GM21360 (cell line): Measurements from ENCODE around the gene KLF5.
"Not testable (repeated sequence)": the region's sequence is repeated elsewhere in the genome, so short reads cannot be mapped to it uniquely, and the experiment has no call there.

Source experiments
- ATAC-seq: cut with Tn5 transposase; IDR thresholded peaks from one replicate; pipeline ENCODE4 v1.9.1; 2021; ENCODE audit warnings: mild to moderate bottlenecking, moderate library complexity; ENCODE audit not compliant: unreplicated experiment

KLF5 gene

DNA sequence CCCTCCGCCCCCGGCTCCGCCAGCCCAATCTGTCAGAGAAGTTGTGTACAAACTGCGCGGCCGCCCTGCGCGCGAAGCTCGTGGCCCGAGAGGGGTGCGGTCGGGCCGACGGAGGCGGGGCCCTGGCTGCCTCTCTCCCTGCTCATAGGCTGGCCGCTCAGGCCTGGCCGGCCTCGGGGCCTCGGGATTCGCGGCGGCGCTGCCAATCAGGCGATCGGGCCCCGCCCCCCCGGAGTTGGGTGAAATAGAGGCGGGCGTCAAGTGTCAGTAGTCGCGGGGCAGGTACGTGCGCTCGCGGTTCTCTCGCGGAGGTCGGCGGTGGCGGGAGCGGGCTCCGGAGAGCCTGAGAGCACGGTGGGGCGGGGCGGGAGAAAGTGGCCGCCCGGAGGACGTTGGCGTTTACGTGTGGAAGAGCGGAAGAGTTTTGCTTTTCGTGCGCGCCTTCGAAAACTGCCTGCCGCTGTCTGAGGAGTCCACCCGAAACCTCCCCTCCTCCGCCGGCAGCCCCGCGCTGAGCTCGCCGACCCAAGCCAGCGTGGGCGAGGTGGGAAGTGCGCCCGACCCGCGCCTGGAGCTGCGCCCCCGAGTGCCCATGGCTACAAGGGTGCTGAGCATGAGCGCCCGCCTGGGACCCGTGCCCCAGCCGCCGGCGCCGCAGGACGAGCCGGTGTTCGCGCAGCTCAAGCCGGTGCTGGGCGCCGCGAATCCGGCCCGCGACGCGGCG is at the start of gene KLF5:
TSS of gene KLF5 (plus strand) at position 270 of the 724 bp plus-strand sequence. CDS start at position 593, 323 bp downstream.
- peak; percentile 98 for ATAC-seq

DNA sequence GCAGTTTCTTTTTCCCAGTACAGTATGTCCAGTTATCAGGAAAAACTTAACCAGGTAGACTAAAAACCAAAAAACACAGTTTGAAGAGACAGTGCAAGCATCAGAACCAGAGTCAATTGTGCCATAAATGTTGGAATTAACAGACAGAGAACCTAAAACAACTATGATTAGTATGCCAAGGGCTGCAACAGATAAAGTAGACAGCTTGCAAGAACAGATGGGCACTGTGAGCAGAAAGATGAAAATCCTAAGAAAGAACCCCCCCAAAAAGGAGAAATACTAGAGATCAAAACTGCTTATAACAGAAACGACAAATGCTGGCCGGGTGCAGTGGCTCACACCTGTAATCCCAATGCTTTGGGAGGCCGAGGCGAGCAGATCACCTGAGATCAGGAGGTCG is 47.1 kb upstream of the KLF5 start:
- no peak for ATAC-seq

DNA sequence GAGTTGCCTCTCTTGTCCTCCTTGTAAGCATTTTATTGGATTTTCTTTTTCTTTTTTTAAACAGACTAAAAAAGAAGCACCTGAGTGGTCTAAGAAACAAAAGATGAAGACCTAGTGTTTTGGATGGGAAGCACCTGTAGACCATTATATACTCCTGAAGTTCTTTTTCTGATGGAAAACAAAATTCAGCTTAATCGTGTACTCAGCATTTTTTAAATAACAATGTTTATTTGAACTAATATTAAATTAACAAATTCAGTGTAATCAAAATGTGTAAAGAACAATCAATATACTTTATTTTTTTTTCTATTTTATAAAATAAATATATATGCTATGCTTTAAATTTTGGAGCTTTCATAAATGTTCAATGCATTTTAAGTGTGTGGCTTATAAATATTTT is 43.0 kb upstream of the KLF5 start:
- no peak for ATAC-seq

DNA sequence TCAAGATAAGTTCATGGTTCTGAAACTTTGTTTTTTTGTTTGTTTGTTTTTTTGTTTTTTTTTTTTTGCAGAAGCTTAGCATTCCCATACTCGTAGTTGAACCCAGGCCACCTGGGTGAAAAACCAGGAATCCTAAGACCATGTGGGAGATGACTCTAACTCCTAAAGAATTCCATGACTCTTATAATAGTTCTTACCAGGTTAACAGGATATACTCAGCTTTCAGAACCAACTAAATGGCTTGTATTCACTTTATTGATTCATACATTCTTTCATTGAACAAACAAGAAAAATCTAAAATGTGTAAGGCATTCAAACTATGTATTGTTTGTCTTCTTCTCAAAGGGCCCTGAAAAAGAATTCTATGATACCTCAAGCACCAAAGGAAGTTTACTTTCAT is 40.5 kb upstream of the KLF5 start:
- no peak for ATAC-seq

DNA sequence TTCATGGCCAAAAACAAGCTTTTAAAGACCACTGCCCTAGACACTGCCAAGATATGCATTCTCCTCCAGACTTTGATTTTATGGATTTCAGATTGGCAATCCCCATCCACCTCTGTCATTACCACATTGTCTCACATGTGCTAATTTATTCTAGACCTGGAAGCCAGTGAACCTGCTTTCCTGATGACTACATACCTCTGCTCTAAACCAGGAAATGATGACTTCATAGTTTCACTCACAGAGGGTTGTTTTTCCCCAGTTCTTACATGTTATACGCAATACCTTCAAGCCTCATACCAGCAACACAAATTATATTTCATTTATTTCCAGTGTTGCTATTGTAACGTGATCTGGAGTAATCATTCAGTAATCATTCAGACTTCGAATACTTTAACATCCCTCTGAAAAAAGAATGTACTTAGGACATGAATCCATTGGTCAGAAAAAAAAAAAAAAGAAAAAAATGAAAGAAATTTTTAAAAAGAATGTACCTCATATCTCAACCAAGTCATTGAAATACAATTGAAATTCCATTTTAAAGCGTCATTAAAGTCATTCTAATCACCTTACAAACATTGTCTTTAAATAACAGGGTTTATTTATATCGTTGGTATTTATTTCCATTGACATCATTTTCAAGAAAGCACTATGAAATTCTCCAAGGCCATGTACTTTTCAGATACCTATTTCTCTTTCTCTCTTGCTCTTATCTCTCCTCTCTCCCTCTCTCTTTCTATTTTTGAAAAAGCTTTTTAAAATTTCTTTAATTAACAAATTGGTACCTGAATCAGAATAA is 33.4 kb upstream of the KLF5 start:
- peak; percentile 59 for ATAC-seq

DNA sequence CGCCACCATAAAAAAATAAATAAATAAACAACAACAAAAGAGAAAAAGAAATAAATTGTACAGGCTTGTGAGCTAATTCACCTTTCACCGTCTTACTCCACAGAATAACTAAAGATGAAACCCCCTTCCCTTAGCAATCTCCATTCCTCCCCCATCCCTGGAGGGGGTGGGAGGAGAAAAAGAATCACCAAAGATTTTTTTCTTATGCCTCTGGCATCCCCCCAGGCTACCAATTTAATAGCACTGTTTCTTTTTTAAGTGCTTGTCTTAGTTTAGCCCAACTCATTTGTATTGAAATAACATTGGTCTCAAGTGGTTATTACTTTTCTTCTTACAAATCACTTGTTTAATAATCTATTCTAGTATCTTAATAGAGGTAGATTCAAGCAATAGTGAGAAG is 23.9 kb upstream of the KLF5 start:
- no peak for ATAC-seq

DNA sequence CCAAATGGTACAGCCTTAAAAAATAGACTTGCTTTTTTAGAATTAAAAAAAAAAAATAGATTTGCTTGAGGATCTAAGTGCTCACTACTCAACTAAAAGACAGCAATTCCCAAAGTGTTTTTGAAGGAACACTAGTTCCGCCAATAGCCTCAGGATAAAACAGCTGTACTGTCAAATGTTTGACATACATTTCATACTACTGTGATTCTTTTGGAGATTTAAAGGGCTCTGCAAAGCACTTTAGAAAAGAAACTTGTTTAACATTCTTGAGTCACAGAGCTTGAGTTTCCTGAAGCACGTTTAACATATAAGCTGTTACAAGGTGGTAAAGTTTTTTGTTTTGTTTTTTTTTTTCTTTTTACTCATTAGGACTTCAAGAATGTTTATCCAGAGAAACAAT is 23.1 kb upstream of the KLF5 start:
- ATAC-seq, result no peak

DNA sequence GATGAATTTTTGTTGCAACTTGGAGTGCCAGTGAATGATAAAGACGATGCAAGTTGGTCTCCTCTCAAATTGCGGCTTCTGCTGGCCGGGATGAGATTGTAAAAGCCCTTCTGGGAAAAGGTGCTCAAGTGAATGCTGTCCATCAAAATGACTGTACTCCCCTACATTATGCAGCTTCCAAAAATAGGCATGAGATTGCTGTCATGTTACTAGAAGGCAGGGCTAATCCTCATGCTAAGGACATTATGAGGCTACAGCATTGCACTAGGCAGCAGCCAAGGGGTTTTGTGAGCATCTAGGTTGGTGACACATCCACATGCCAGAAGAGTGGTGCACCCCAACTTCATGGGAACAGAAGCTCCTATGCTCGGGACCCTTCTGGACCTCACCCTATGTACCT is 22.2 kb upstream of the KLF5 start:
- no peak for ATAC-seq

DNA sequence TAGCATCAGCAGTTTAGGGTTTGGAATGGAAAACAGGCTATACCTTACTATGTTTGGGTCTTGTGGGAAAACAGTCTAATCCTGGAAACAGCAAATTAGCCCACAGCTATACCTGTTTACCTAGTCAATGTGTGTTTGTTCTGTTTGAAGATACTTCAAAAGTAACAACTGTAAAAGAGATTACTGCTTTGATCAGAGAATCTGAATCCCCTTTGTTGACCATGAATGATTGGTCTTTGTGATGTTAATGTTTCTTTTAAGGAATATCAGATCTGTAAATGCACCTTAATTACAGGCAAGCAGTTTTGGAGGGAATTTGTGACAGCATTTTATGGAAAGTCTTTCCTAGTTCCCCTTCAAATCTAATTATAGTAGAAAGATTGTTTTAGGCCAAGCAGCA is 20.7 kb upstream of the KLF5 start:
- no peak for ATAC-seq

DNA sequence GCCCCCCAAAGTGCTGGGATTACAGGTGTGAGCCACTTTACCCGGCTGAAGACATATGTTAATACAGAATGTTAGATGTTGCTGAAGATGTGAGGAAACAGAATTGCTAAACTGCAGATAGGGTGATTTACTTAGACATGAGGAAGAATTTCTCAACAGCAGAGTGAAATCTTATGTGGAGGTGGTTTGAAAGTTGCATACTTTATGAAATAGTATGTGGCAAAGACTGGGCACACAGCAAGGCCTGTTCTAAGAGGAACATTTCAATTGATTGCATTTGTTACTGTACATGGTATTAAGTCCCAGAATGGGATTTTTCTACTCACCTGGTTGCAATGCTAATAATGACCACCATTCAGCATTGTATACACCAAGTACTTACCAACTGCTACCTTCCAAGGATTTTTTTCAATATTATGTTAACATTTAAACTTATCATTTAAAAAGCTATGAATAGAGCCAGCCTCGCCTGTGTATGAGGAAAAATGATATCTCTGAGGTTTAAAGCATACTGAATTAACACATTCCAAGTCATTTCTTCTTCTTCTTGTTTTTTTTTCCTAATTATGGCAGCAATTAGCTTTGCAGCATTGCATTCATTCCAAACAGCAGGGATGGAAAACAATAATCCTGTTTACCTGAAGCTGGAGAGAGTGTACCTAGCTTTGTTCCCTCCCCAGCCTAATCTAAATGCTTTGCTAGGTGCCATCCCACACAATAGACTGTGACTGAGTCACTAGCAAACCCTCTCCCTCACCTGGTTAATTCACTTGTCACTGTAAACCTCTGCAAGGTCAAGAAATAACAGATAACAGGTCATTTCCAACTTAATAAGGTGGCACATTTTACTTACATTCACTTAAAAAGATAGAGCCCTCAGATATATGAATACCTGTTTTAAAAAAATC is 19.4 kb upstream of the KLF5 start:
- no peak for ATAC-seq

DNA sequence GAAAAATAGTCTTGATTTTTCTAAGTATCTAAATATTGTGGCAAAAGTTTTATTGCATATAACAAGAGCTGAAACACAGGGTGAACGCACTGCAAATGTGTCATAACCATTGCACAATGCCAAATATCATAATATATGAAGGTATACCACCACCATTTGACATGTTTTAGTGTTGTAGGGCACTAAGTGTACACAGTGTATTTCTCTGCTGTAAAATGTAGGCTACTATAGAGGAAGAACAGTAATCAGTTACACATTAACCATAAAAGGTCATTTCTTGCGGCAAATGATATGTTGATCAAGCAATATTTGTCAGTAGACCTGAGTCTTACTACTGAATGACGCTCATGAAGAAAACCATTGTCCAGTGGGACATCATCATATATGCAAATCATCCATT is 18.3 kb upstream of the KLF5 start:
- no peak for ATAC-seq

DNA sequence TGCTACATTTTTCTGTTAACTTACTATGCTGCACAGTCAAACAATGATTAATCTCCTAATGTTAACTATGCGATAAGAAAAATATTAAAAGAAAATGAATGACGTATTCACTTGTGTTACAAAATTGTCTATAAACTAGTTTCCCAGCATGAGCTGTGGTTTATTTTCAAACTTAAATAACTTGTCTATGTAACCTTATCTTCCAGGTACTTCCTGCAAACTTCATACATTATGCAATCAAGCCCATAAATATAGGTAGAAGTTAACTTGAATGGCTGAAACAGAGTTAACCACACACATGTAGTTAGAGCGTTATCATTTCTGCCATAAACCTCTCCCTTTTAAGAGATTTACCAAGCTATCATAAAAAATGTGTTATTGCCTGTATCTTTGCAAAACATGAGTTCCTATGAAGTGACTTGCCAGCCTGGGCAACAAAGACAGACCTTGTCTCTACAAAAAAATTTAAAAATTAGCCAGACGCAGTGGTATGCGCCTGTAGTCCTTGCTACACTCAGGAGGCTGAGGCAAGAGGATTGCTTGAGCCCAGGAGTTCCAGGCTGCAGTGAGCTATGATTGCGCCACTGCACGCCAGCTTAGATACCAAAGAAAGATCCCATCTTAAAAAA is 17.7 kb upstream of the KLF5 start:
- ATAC-seq, result no peak

DNA sequence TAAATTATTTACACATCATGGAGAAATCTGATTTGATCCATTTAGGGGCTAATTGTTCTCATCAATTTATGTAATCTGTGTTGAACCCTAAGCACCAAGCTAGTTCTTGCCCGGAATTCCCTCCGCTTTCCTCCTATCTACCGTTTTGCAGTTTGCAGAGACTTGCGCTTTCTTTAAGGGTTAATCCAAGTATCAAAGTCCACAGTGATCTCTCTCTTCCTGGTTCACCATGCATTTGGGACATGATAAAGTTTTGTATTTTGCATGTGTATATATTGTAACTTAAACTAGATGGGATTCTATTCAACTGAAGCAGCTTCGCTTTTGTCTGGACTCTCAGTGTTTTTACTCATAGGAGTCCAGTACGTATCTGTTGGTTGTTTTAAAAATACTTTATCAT is 13.8 kb upstream of the KLF5 start:
- no peak for ATAC-seq

DNA sequence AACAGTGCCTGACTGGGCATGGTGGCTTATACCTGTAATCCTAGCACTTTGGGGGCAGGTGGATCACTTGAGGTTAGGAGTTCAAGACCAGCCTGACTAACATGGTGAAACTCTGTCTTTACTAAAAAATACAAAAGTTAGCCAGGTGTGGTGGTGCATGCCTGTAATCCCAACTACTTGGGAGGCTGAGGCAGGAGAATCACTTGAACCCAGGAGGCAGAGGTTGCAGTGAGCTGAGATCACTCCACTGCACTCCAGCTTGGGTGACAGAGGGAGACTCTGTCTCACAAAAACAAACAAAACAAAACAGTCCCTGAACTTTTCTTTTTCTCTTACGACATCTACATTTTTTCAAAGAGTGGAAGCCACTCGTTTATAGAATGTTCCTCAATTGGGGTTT is 10.2 kb upstream of the KLF5 start:
- ATAC-seq, result not testable (repeated sequence)

DNA sequence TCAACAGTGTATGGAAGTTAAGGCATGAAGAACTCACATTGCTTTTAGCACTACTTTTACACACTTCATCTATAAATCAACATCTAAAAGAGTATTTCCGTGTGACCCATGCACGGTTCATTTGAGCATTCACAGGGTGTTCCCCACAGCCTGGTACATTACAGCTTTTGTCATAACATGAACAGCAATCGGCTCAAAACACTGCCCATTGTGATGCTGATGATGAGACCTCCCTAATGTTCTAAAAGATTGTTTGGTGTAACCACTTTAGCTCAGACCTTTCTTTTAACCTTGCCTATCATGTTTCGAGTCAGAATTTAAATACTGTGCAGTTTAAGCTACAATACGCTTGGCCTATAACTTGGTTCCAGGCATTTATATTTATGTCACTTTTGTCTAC is 4.1 kb upstream of the KLF5 start:
- ATAC-seq, result no peak

DNA sequence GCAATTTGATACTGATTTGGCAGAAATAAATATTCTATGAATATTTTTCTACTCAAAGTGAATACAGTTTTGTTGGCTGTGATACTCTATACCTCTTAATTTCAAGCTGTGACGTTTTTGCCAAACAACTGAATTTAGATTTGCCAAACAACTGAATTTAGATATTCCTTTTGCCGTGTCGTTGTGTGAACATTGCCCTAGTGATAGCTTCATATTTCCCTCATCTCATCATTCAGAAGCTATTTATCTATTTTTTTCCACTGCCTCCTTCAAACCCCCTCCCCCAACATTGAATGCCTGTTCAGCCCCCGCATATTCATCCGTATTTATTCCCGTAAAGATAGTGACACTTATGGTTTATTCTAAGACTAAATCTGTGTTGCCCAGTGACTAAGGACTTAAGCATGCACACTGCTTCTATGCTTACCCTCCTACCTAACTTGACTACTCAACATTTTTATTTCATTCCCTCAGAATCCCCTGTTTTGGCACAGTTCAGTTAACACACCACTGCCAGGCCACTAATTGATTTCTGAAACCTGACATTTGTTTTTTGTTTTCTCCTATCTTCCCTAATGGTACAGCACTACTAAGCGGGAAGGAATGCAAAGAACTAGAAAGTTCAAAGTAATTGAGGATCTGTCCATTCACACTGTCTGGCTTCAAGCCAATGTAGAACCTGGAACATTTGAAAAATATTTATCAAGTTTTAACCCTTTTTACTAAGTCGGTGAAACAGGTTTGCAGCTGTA is 2.8 kb upstream of the KLF5 start:
- no peak for ATAC-seq

DNA sequence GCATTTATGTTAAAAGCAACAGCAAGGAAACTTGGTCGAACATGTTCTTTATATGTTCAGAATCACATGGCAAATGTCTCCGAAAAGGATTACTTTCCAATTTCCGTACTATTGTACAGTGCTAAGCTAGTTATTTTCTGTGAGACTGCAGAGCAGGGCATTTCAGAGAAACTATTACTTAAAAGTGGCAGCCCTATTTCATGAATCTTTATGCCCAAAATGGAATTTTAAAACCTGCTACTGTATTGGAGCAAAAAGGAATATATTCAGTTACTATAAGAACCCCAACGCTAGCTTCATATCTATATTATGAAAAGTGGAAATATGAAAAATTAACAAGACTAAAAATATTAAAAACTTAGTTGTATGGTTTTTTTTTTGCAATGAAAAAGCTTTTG is 2.2 kb upstream of the KLF5 start:
- no peak for ATAC-seq

DNA sequence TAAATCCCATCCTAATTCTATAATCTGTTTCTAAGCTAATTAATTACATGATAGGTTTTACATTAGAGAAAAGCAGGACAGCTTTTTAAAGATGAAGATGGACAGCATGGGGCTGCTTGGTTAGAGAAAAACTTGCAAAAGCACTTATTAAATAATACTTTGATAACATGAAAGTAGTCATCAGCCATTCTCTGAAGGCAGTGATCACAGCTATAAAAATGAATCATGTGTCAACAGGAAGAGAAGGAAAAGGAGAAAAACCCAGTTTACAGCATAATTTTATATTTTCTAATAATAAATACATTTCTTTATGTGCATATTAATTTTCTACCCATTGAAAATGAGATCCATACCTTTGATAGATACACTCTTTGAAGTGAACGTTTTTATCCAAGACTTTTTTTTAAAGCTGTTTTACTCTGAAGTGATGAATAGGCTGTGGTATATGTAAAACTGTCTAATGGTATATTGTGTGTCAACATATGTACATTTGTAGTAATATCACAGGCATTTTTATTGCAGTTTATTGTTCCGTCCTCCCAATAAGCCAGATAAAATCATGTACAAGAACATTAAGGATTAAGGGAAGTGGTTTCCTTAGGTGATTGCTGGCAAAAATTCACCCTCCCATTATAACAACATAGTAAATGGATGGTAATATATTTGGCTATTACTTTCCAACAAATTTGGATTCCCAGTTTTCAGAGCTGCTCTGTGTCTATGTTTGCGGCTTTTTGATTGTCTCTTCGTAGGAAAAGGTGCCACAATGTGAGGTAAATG is 1.3 kb upstream of the KLF5 start:
- ATAC-seq, result no peak

DNA sequence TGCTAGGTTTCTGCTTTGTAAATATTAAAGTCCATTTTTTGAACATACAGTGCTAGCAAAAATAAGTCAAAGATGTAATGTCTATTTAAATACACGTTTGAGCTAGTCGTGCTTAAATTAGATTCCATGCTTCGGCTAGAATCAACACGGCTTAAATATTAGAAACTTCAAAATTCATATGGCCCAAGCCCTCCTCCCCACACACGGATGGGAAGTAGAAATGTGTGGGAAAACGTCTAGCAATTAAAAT is 816 bp upstream of the KLF5 start:
- no peak for ATAC-seq

DNA sequence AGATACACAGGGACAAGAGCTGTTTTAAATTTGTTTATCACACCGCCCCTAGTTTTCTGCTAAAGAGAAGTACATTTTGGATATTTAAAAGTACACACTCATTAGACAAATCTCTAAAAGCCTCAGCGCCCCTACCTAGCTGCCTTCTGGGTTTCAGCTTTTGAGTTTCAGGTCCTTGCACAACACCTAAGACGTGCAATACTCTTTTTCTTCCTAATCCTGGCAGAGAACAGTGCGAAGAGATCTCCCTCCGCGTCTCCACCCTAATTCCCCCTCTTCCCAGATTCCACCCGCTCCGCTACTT is 421 bp upstream of the KLF5 start:
- ATAC-seq, result peak; percentile 9
